NCI-H1417 treated with DMSO at 0.1 percent for 48 hours (cell line): ENCODE results near the gene SHISA3.

ENCODE experiments used
- DNase-seq: peaks from one replicate; lab custom pipeline; 2025; lab: John Stamatoyannopoulos, UW

Gene SHISA3

GRCh38 chr4:42445038-42445437, 47.8 kb downstream of the SHISA3 start:
- no peak for DNase-seq

- no peak for DNase-seq
Observed at GRCh38 chr4:42446823-42447222, 49.5 kb downstream of the SHISA3 start.
